Parathyroid adenoma (tissue), 2 donors: ENCODE results near the gene TSPAN5.

Source experiments
- H2AFZ ChIP-seq: fragments of 300-600 bp; sonication (generic); one replicate; pipeline ENCODE4 v1.7.0; 2017; ENCODE audit warnings: antibody characterized with exemption, mild to moderate bottlenecking
- H3K27ac ChIP-seq: fragments of 300-600 bp; sonication (generic); one replicate; pipeline ENCODE4 v1.7.0; 2017
- H3K27me3 ChIP-seq: fragments of 300-600 bp; sonication (generic); one replicate; pipeline ENCODE4 v1.7.0; 2017; ENCODE audit warnings: low read length; ENCODE audit not compliant: control insufficient read depth, insufficient read depth
- H3K36me3 ChIP-seq: fragments of 300-600 bp; sonication (generic); one replicate; pipeline ENCODE4 v1.7.0; 2017; ENCODE audit warnings: low read length; ENCODE audit not compliant: control insufficient read depth, insufficient read depth
- H3K4me1 ChIP-seq: fragments of 300-600 bp; sonication (generic); one replicate; pipeline ENCODE4 v1.7.0; 2017; ENCODE audit warnings: control low read depth
- H3K4me2 ChIP-seq: fragments of 300-600 bp; sonication (generic); one replicate; pipeline ENCODE4 v1.7.0; 2017; ENCODE audit warnings: low read length
- H3K4me3 ChIP-seq: fragments of 300-600 bp; sonication (generic); one replicate; pipeline ENCODE4 v1.7.0; 2017; ENCODE audit warnings: low read depth, low read length
- H3K79me2 ChIP-seq: fragments of 300-600 bp; sonication (generic); one replicate; pipeline ENCODE4 v1.7.0; 2017; ENCODE audit warnings: control low read depth
- H3K9ac ChIP-seq: fragments of 300-600 bp; sonication (generic); one replicate; pipeline ENCODE4 v1.7.0; 2017; ENCODE audit warnings: mild to moderate bottlenecking
- H3K9me3 ChIP-seq: fragments of 300-600 bp; sonication (generic); one replicate; pipeline ENCODE4 v1.7.0; 2017; ENCODE audit warnings: low read length; ENCODE audit not compliant: control insufficient read depth
- TF ChIP-seq, protein P1 (sequence below): fragments of 300-600 bp; sonication (generic); IDR thresholded peaks from one replicate; pipeline ENCODE4 v1.7.0; 2017; ENCODE audit warnings: antibody characterized with exemption, mild to moderate bottlenecking
- donor health status: primary hyperparathyroidism.

Gene TSPAN5

DNA sequence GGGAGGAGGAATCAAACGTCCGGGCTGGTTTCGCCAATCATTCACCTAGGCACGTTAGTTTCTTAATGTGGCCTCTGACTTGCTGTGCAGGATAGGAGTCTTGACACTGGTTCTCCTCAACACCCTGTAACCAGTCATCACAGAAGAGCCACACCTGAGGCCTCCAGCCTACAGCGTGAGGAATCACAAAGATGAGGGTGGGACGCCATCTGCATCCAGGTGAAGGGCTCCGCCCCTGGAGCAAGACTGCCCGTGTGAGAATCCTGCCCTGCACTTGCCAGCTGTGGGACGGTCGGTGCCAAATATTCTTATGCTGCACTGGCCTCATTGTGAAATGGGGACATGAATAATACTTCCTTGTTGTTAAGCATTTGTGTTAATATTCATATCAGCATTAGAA lies 35.7 kb upstream of the TSPAN5 start:
- Histone ChIP-seq H3K79me2 (no peaks in the 10 kb centered on the region), H3K9me3 (no peaks in the 10 kb centered on the region), H3K4me3 (no peak overlapping the region), H3K4me1 (peaks cover 5% of the 10 kb centered on the region), H3K36me3 (no peaks in the 10 kb centered on the region), H3K27ac (no peak overlapping the region), H3K9ac (no peak overlapping the region), H3K4me2 (no peak overlapping the region), H3K27me3 (no peaks in the 10 kb centered on the region), H2AFZ (no peak overlapping the region)
- TF ChIP-seq, protein P1, sequence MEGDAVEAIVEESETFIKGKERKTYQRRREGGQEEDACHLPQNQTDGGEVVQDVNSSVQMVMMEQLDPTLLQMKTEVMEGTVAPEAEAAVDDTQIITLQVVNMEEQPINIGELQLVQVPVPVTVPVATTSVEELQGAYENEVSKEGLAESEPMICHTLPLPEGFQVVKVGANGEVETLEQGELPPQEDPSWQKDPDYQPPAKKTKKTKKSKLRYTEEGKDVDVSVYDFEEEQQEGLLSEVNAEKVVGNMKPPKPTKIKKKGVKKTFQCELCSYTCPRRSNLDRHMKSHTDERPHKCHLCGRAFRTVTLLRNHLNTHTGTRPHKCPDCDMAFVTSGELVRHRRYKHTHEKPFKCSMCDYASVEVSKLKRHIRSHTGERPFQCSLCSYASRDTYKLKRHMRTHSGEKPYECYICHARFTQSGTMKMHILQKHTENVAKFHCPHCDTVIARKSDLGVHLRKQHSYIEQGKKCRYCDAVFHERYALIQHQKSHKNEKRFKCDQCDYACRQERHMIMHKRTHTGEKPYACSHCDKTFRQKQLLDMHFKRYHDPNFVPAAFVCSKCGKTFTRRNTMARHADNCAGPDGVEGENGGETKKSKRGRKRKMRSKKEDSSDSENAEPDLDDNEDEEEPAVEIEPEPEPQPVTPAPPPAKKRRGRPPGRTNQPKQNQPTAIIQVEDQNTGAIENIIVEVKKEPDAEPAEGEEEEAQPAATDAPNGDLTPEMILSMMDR, result no peak

DNA sequence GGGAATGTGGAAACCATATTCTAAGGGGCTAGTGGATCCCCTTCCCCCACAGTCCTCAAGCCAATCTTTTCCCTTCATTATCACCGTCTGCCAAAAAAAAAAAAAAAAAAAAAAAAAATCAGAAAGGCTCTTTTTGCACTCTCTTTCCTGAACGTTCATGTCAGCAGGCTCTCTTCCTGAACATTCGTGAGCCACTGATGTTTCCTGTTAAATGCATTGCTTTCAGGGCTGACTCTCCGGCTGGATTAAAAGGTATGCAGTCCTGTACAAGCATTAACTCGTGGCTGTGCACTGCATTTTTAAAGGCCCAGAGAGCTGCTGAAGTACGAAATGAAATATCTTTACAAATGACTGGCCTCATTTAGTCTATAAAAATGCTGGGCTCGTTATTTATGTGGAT lies 34.0 kb upstream of the TSPAN5 start:
- Histone ChIP-seq H3K9me3 (no peaks in the 10 kb centered on the region), H3K4me1 (peaks cover 6% of the 10 kb centered on the region), H3K36me3 (no peaks in the 10 kb centered on the region), H3K27me3 (no peaks in the 10 kb centered on the region), H3K9ac (no peak overlapping the region), H2AFZ (no peak overlapping the region), H3K4me2 (no peak overlapping the region), H3K27ac (no peak overlapping the region), H3K79me2 (no peaks in the 10 kb centered on the region), H3K4me3 (no peak overlapping the region)
- TF ChIP-seq, protein P1, result no peak

DNA sequence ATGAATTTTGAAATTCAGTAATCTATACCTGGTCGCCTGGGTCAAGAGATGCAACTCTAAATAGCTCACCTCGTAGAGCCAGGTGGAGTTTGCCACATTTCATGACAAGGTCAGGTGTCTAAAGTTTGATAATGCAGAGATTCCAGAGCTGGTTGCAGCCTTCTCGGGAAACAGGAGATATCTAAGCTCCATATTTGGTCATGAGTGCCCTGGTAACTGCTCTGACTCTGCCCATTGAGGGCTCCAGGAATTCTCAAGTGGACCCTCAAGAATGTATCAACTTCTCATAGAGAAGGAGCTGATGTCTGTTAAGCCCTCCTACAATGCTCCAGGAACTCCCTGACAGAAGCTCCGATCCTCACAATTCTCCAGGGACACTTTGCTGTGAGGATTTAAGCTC lies 33.2 kb upstream of the TSPAN5 start:
- TF ChIP-seq, protein P1, result no peak
- Histone ChIP-seq H3K27ac (no peak overlapping the region), H2AFZ (no peak overlapping the region), H3K27me3 (no peaks in the 10 kb centered on the region), H3K36me3 (no peaks in the 10 kb centered on the region), H3K4me1 (peaks cover 6% of the 10 kb centered on the region), H3K9me3 (no peaks in the 10 kb centered on the region), H3K79me2 (no peaks in the 10 kb centered on the region), H3K4me2 (no peak overlapping the region), H3K9ac (no peak overlapping the region), H3K4me3 (no peak overlapping the region)

GRCh38 chr4:98689507-98690174 lies 31.2 kb upstream of the TSPAN5 start:
- Histone ChIP-seq H3K4me3 (no peak overlapping the region), H3K4me1 (peaks cover 6% of the 10 kb centered on the region), H3K9ac (no peak overlapping the region), H3K4me2 (no peak overlapping the region), H3K79me2 (no peaks in the 10 kb centered on the region), H3K27me3 (no peaks in the 10 kb centered on the region), H3K9me3 (no peaks in the 10 kb centered on the region), H3K36me3 (no peaks in the 10 kb centered on the region), H3K27ac (no peak overlapping the region), H2AFZ (no peak overlapping the region)
- TF ChIP-seq, protein P1, result no peak
